ENCODE measurements around the gene RNU6-9. TPM values are rescaled to one million over a fixed set of nuclear protein-coding genes. Genes with fewer than 3 reads are reported as not detected.

Gene RNU6-9
- total and polyA plus RNA-seq, 2 experiments from 2014 or later = not detected

GRCh38 chr19:869245-870177 is 23.8 kb upstream of the RNU6-9 start:
- Histone ChIP-seq H3F3A (ENCODE audit: insufficient read depth) (peaks cover 6% of the 10 kb centered on the region; the same call in 1 of the 2 replicates), H3K27me3 (replicated peaks; ENCODE audit: insufficient read depth) (no peaks in the 10 kb centered on the region), H3K79me2 (ENCODE audit: insufficient read depth) (no peaks in the 10 kb centered on the region), H3K27ac (peak overlapping the region; percentile 78), H3K9me2 (ENCODE audit: insufficient read depth) (no peaks in the 10 kb centered on the region), H3K4me3 (no peak overlapping the region), H3K4me2 (ENCODE audit: unreplicated experiment) (no peak overlapping the region), H3K36me3 (ENCODE audit: low read depth) (no peaks in the 10 kb centered on the region), H4K20me1 (ENCODE audit: insufficient read depth) (no peaks in the 10 kb centered on the region), H2AFZ (no peak overlapping the region), H3K9me3 (ENCODE audit: low read depth) (no peaks in the 10 kb centered on the region), H3K4me1 (ENCODE audit: insufficient read depth) (peaks cover 14% of the 10 kb centered on the region), H3K9ac (peak overlapping the region; percentile 23)
- 10 to 11% methylated on average over 29 of the region's 29 CpGs for WGBS, 2 experiments (ENCODE audit: low coverage in 1 of 2, low lambda C conversion rate in 2 of 2, missing lambda C conversion rate in 2 of 2)
- peak; percentile 96 for DNase-seq
- in situ Hi-C loops (cut with MboI) = no loop called here
- TF ChIP-seq EZH2phosphoT487 (IDR thresholded peaks at IDR 0.05; ENCODE audit: insufficient read depth, low read depth) (no peak), EZH2 (IDR thresholded peaks at IDR 0.05; ENCODE audit: insufficient read depth, poor library complexity, severe bottlenecking) (no peak)

DNA sequence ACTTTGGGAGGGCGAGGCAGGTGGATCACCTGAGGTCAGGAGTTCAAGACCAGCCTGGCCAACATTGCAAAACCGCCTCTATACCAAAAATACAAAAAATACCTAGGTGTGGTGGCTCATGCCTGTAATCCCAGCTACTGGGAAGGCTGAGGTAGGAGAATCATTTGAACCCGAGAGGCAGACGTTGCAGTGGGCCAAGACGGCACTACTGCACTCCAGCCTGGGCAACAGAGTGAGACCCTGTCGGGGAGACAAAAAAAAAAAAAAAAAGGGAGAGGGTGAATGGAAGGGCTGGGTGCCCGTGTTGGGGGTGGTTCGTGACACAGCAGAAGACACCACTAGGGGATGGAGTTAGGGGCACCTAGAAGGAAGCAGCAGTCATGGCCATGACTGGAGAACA is 23.0 kb upstream of the RNU6-9 start:
- peaks cover 6% of the 10 kb centered on the region; the same call in 1 of the 2 replicates for H3F3A ChIP-seq (ENCODE audit: insufficient read depth)
- H3K27me3 ChIP-seq (replicated peaks; ENCODE audit: insufficient read depth) = no peaks in the 10 kb centered on the region
- H3K27ac ChIP-seq = peak overlapping the region; percentile 78; the same call in 1 of the 2 replicates
- H3K79me2 ChIP-seq (ENCODE audit: insufficient read depth) = no peaks in the 10 kb centered on the region
- no peak overlapping the region for H3K4me3 ChIP-seq
- DNase-seq = no peak
- H4K20me1 ChIP-seq (ENCODE audit: insufficient read depth) = no peaks in the 10 kb centered on the region
- no peak for TF ChIP-seq EZH2phosphoT487 (IDR thresholded peaks at IDR 0.05; ENCODE audit: insufficient read depth, low read depth)
- TF ChIP-seq EZH2 (IDR thresholded peaks at IDR 0.05; ENCODE audit: insufficient read depth, poor library complexity, severe bottlenecking) = no peak
- H3K9me2 ChIP-seq (ENCODE audit: insufficient read depth) = no peaks in the 10 kb centered on the region
- no peak overlapping the region for H3K9ac ChIP-seq
- H3K9me3 ChIP-seq (ENCODE audit: low read depth) = no peaks in the 10 kb centered on the region
- no peak overlapping the region for H3K4me2 ChIP-seq (ENCODE audit: unreplicated experiment)
- H3K4me1 ChIP-seq (ENCODE audit: insufficient read depth) = peaks cover 14% of the 10 kb centered on the region
- H3K36me3 ChIP-seq (ENCODE audit: low read depth) = no peaks in the 10 kb centered on the region
- 83 to 89% methylated on average over 7 to 8 of the region's 8 CpGs for WGBS, 2 experiments (ENCODE audit: low coverage in 1 of 2, low lambda C conversion rate in 2 of 2, missing lambda C conversion rate in 2 of 2)
- H2AFZ ChIP-seq = no peak overlapping the region
- in situ Hi-C loops (cut with MboI) = no loop called here

- no peak for DNase-seq
- Histone ChIP-seq H3K27me3 (replicated peaks; ENCODE audit: insufficient read depth) (no peaks in the 10 kb centered on the region), H3K9ac (no peak overlapping the region), H2AFZ (no peak overlapping the region), H4K20me1 (ENCODE audit: insufficient read depth) (no peaks in the 10 kb centered on the region), H3K4me2 (ENCODE audit: unreplicated experiment) (no peak overlapping the region), H3K4me3 (no peak overlapping the region), H3K4me1 (ENCODE audit: insufficient read depth) (peaks cover 14% of the 10 kb centered on the region), H3K36me3 (ENCODE audit: low read depth) (no peaks in the 10 kb centered on the region), H3K9me2 (ENCODE audit: insufficient read depth) (no peaks in the 10 kb centered on the region), H3F3A (ENCODE audit: insufficient read depth) (peaks cover 6% of the 10 kb centered on the region; the same call in 1 of the 2 replicates), H3K9me3 (ENCODE audit: low read depth) (no peaks in the 10 kb centered on the region), H3K79me2 (ENCODE audit: insufficient read depth) (no peaks in the 10 kb centered on the region), H3K27ac (no peak overlapping the region)
- WGBS, 2 experiments (ENCODE audit: low coverage in 1 of 2, low lambda C conversion rate in 2 of 2, missing lambda C conversion rate in 2 of 2) = 83% methylated on average over 9 to 28 of the region's 28 CpGs
- TF ChIP-seq EZH2phosphoT487 (IDR thresholded peaks at IDR 0.05; ENCODE audit: insufficient read depth, low read depth) = no peak
- TF ChIP-seq EZH2 (IDR thresholded peaks at IDR 0.05; ENCODE audit: insufficient read depth, poor library complexity, severe bottlenecking) = no peak
- in situ Hi-C loops (cut with MboI) = no loop called here
Measured at GRCh38 chr19:870963-871401, 22.3 kb upstream of the RNU6-9 start.

DNA sequence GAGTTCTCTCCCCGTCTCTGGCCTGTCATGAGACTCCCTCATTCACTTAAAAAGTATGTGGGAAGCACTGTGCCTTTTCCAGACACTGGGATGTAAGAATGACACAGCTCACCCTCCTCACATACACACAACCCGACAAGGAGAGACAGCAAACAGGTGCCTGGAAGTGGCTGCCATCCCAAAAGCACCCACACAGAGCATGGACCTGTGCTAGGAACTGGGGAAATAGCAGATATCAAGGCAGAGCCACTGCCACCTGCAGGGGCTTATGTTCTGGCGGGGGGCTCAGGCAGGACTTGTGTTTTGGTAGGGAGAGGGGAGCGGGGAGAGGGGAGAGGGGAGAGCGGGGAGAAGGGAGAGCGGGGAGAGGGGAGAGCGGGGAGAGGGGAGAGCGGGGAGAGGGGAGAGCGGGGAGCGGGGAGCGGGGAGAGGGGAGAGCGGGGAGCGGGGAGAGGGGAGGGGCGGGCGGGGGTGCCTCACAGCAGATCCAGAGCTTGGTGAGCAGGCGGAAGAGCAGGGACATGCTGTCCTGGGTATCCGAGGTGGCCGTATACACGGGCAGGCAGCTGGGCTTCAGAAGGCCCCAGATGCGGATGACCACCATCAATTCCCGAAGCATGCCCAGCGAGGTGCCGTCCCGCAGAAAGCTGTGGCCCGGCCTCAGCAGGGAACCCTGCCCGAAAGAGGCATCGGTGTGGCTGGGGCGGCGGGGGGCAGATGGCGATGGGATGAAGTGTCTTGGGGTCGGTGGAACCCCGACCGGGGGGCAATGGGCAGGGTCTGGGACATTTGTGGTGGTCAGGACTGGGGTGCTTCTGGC is 21.6 kb upstream of the RNU6-9 start:
- H3K9me2 ChIP-seq (ENCODE audit: insufficient read depth) = no peaks in the 10 kb centered on the region
- H3K27ac ChIP-seq = no peak overlapping the region
- no peak for DNase-seq
- H3K4me1 ChIP-seq (ENCODE audit: insufficient read depth) = peaks cover 14% of the 10 kb centered on the region
- in situ Hi-C loops (cut with MboI) = no loop called here
- H3K4me2 ChIP-seq (ENCODE audit: unreplicated experiment) = no peak overlapping the region
- TF ChIP-seq EZH2phosphoT487 (IDR thresholded peaks at IDR 0.05; ENCODE audit: insufficient read depth, low read depth) (no peak), EZH2 (IDR thresholded peaks at IDR 0.05; ENCODE audit: insufficient read depth, poor library complexity, severe bottlenecking) (no peak)
- H3K4me3 ChIP-seq = no peak overlapping the region
- no peaks in the 10 kb centered on the region for H3K27me3 ChIP-seq (replicated peaks; ENCODE audit: insufficient read depth)
- no peaks in the 10 kb centered on the region for H3K79me2 ChIP-seq (ENCODE audit: insufficient read depth)
- no peak overlapping the region for H3K9ac ChIP-seq
- H3K9me3 ChIP-seq (ENCODE audit: low read depth) = no peaks in the 10 kb centered on the region
- H2AFZ ChIP-seq = no peak overlapping the region
- H3K36me3 ChIP-seq (ENCODE audit: low read depth) = no peaks in the 10 kb centered on the region
- WGBS, 2 experiments (ENCODE audit: low coverage in 1 of 2, low lambda C conversion rate in 2 of 2, missing lambda C conversion rate in 2 of 2) = 86 to 89% methylated on average over 23 to 33 of the region's 33 CpGs
- H4K20me1 ChIP-seq (ENCODE audit: insufficient read depth) = no peaks in the 10 kb centered on the region
- peaks cover 6% of the 10 kb centered on the region; the same call in 1 of the 2 replicates for H3F3A ChIP-seq (ENCODE audit: insufficient read depth)
